ENCODE data around the gene CEP89.

- TF ChIP-seq POLR2A (IDR thresholded peaks at IDR 0.05; ENCODE audit: low read depth, low read length) (no peak), TAF1 (IDR thresholded peaks at IDR 0.05; ENCODE audit: borderline replicate concordance, low read depth, low read length) (no peak)
These were observed 129.7 kb downstream of the CEP89 start for GRCh38 chr19:32842061-32842460.

Measured in GM12892 (cell line).